Brain microvascular endothelial cell (primary cell): ENCODE data around the gene ABCC10.
"Not testable (repeated sequence)": the region's sequence is repeated elsewhere in the genome, so short reads cannot be mapped to it uniquely, and the experiment has no call there.

Source experiments
- DNase-seq: peaks from one replicate; pipeline ENCODE4 v3.0.0-alpha.2; 2020
- H3K27ac ChIP-seq: fragments of 250-450 bp; sonication (Bioruptor Pico); 2 replicates; pipeline ENCODE4 v1.5.1; 2020; ENCODE audit warnings: mild to moderate bottlenecking, moderate library complexity
- H3K27me3 ChIP-seq: fragments of 250-450 bp; sonication (Bioruptor Pico); replicated peaks from 2 replicates; pipeline ENCODE4 v1.5.1; 2020; ENCODE audit warnings: mild to moderate bottlenecking
- H3K36me3 ChIP-seq: fragments of 250-450 bp; sonication (Bioruptor Pico); replicated peaks from 2 replicates; pipeline ENCODE4 v1.5.1; 2020; ENCODE audit warnings: mild to moderate bottlenecking
- H3K4me3 ChIP-seq: 2 replicates; pipeline ENCODE4 v1.5.1; 2011; ENCODE audit warnings: low read depth, mild to moderate bottlenecking, control low read depth, low read length, moderate library complexity
- CTCF ChIP-seq: IDR thresholded peaks from 2 replicates; pipeline ENCODE4 v1.5.1; 2011; ENCODE audit warnings: low read depth, mild to moderate bottlenecking, moderate library complexity, low read length, control low read depth, inconsistent platforms; ENCODE audit errors: missing control alignments
- in situ Hi-C: cut with HindIII; loops from 2 replicates; pipeline ENCODE4 v1.10.0; 2017; ENCODE audit warnings: low sequenced_read_pairs, low pct_ligation_motif_present

Gene ABCC10

GRCh38 chr6:43386492-43386891, 40.8 kb upstream of the ABCC10 start:
- no peaks in the 10 kb centered on the region for H3K36me3 ChIP-seq
- in situ Hi-C loops, result no loop called here
- no peak overlapping the region for H3K4me3 ChIP-seq
- no peak overlapping the region for H3K27ac ChIP-seq
- no peak for DNase-seq
- H3K27me3 ChIP-seq, result no peaks in the 10 kb centered on the region
- no peak for TF ChIP-seq CTCF

- Histone ChIP-seq H3K27me3 (no peaks in the 10 kb centered on the region), H3K4me3 (no peak overlapping the region), H3K36me3 (no peaks in the 10 kb centered on the region), H3K27ac (no peak overlapping the region)
- TF ChIP-seq CTCF, result no peak
- no peak for DNase-seq
- in situ Hi-C loops, result no loop called here
These were observed 37.5 kb upstream of the ABCC10 start for GRCh38 chr6:43389730-43390295.

- H3K27ac ChIP-seq, H3K4me3 ChIP-seq, DNase-seq, H3K36me3 ChIP-seq, H3K27me3 ChIP-seq, in situ Hi-C loops: not testable (repeated sequence)
These were observed 36.4 kb upstream of the ABCC10 start for GRCh38 chr6:43390753-43391439.

GRCh38 chr6:43391440-43392031, 35.8 kb upstream of the ABCC10 start:
- in situ Hi-C loops, result no loop called here
- no peak overlapping the region for H3K27ac ChIP-seq
- H3K4me3 ChIP-seq, result no peak overlapping the region
- no peaks in the 10 kb centered on the region for H3K27me3 ChIP-seq
- H3K36me3 ChIP-seq, result no peaks in the 10 kb centered on the region
- TF ChIP-seq CTCF, result no peak
- DNase-seq, result no peak

GRCh38 chr6:43393133-43393532, 34.2 kb upstream of the ABCC10 start:
- in situ Hi-C loops, result not testable (repeated sequence)

GRCh38 chr6:43393602-43394001, 33.7 kb upstream of the ABCC10 start:
- DNase-seq, result no peak
- no peaks in the 10 kb centered on the region for H3K27me3 ChIP-seq
- TF ChIP-seq CTCF, result no peak
- H3K36me3 ChIP-seq, result no peaks in the 10 kb centered on the region
- no peak overlapping the region for H3K4me3 ChIP-seq
- in situ Hi-C loops, result no loop called here
- no peak overlapping the region for H3K27ac ChIP-seq

More at GRCh38 chr6:43393133-43393532, 34.2 kb upstream of the ABCC10 start:
- H3K4me3 ChIP-seq, H3K36me3 ChIP-seq, H3K27me3 ChIP-seq, DNase-seq, H3K27ac ChIP-seq: not testable (repeated sequence)
